K562 (cell line): ENCODE measurements around the gene SYT13. TPM values are rescaled to one million over a fixed set of nuclear protein-coding genes. Genes with fewer than 3 reads are reported as not detected.
A peak's percentile ranks its signal among the peaks of the same experiment; 100 is the strongest.

Experiments used
- ATAC-seq: fragments of 200-7000 bp; cut with Tn5 transposase; 3 replicates; pipeline ENCODE4 v1.9.1; 2020; ENCODE audit warnings: moderate library complexity
- BruUV-seq: library from RNA; stranded (reverse); fragments of 400-500 nt; replicated peaks from 2 replicates; lab custom pipeline; 2021; lab: Mats Ljungman, UMichigan
- CTCF ChIA-PET: fragments of 300-600 bp; formaldehyde crosslinking; extraction: SDS; loops from one replicate; lab custom pipeline; 2021; ENCODE audit warnings: low intra/inter-chr PET ratio; lab: Yijun Ruan, JAX
- POLR2A ChIA-PET: fragments of 300-600, 350-650 bp; sonication (Branson Sonifier 250); formaldehyde crosslinking; extraction: SDS; loops from one replicate; lab custom pipeline; 2021; ENCODE audit warnings: antibody characterized with exemption, inconsistent platforms; lab: Yijun Ruan, JAX
- DNase-seq, 4 experiments: peaks; one replicate each; pipeline versions ENCODE4 v3.0.0 to v3.0.0-alpha.2; 2011 to 2018; ENCODE audit warnings: low spot score in 3 of 4, mixed read lengths in 3 of 4; ENCODE audit errors: extremely low read depth in 1 of 4
- FAIRE-seq: peaks from 2 replicates; lab custom pipeline; 2011; peaks lifted over from hg19 to GRCh38; lab: Jason Lieb, UNC
- H2AFZ ChIP-seq: 2 replicates; pipeline ENCODE4 v1.6.0; 2011; ENCODE audit warnings: low read depth, low read length, control low read depth, inconsistent platforms
- H3K27ac ChIP-seq: fragments of 200-600 bp; 3 replicates; pipeline ENCODE4 v1.8.0; 2011; ENCODE audit warnings: low read depth, mild to moderate bottlenecking, control low read depth, inconsistent platforms, low read length, moderate library complexity, mixed read lengths; ENCODE audit errors: extremely low read depth
- H3K27me3 ChIP-seq, 2 experiments: fragments of 300-600 bp in 1 of 2; 2 replicates in 1 of 2; 3 replicates in 1 of 2; pipeline versions ENCODE4 v1.6.0 to v1.8.0; 2011; ENCODE audit warnings: inconsistent platforms in 2 of 2, low read length in 2 of 2, mild to moderate bottlenecking in 1 of 2, mixed read lengths in 1 of 2, moderate library complexity in 1 of 2; ENCODE audit not compliant: control insufficient read depth in 2 of 2, insufficient read depth in 2 of 2
- H3K36me3 ChIP-seq: fragments of 300-600 bp; 3 replicates; pipeline ENCODE4 v1.8.0; 2011; ENCODE audit warnings: mild to moderate bottlenecking, low read length, inconsistent platforms; ENCODE audit not compliant: control insufficient read depth, insufficient read depth
- H3K4me1 ChIP-seq, 2 experiments: fragments of 200-600 bp in 1 of 2; replicated peaks in 1 of 2; 2 replicates in 1 of 2; 3 replicates in 1 of 2; pipeline versions ENCODE4 v1.5.1 to v1.8.0; 2011; ENCODE audit warnings: inconsistent platforms in 2 of 2, low read length in 2 of 2, mild to moderate bottlenecking in 1 of 2, mixed read lengths in 1 of 2, moderate library complexity in 1 of 2; ENCODE audit not compliant: control insufficient read depth in 2 of 2, insufficient read depth in 2 of 2
- H3K4me2 ChIP-seq: 2 replicates; pipeline ENCODE4 v1.6.1; 2011; ENCODE audit warnings: low read length, control low read depth, inconsistent platforms, mixed read lengths; ENCODE audit not compliant: insufficient read depth
- H3K4me3 ChIP-seq: fragments of 200-600 bp; sonication (generic), shearing (Covaris generic); 2 replicates; pipeline ENCODE4 v1.5.1; 2016; ENCODE audit warnings: control low read depth, inconsistent platforms
- H3K79me2 ChIP-seq: fragments of 200-600 bp; 3 replicates; pipeline ENCODE4 v1.8.0; 2011; ENCODE audit warnings: low read length, inconsistent platforms; ENCODE audit not compliant: control insufficient read depth, insufficient read depth
- H3K9ac ChIP-seq, 2 experiments: 2 replicates each; pipeline versions ENCODE4 v1.6.0 to v1.6.1; 2011; ENCODE audit warnings: low read depth in 2 of 2, low read length in 2 of 2, control low read depth in 1 of 2, inconsistent platforms in 1 of 2, mild to moderate bottlenecking in 1 of 2, mixed read lengths in 1 of 2; ENCODE audit not compliant: insufficient read depth in 1 of 2
- H3K9me1 ChIP-seq: one replicate; pipeline ENCODE4 v1.6.0; 2011; ENCODE audit warnings: inconsistent platforms, mild to moderate bottlenecking, low read length, moderate library complexity; ENCODE audit not compliant: control insufficient read depth, insufficient read depth
- H3K9me3 ChIP-seq: replicated peaks from 2 replicates; pipeline ENCODE4 v1.5.1; 2011; ENCODE audit warnings: low read depth, low read length, inconsistent platforms; ENCODE audit not compliant: control insufficient read depth, insufficient read depth
- H4K20me1 ChIP-seq: replicated peaks from 2 replicates; pipeline ENCODE4 v1.6.1; 2011; ENCODE audit warnings: low read length, inconsistent platforms, mixed read lengths; ENCODE audit not compliant: control insufficient read depth, insufficient read depth
- WGBS: fragments of 100-300 bp; shearing (Covaris generic); methylation state at CpG from one replicate; pipeline ENCODE4 v1.1.6; 2016; ENCODE audit warnings: low coverage, mixed read lengths; ENCODE audit not compliant: insufficient coverage; ENCODE audit errors: missing lambda C conversion rate; 5-methylcytosine and 5-hydroxymethylcytosine counted together
- in situ Hi-C: fragments of 300-500 bp; cut with MboI; formaldehyde crosslinking; loops from 4 replicates; pipeline ENCODE4 v1.15.0; 2018; ENCODE audit warnings: inconsistent platforms, mixed read lengths
- intact Hi-C: fragments of 100-400 bp; cut with micrococcal nuclease; formaldehyde crosslinking; loops from 2 replicates; pipeline ENCODE4 v1.14.2; 2022
- polyA plus RNA-seq, 8 experiments: library from polyadenylated mRNA; depleted of rRNA in 4 of 8; stranded (reverse) in 5 of 8; unstranded in 3 of 8; fragments of >200 nt; fragmentation: Nextera tagmentation in 2 of 8; fragmentation: Illumina TruSeq in 1 of 8; extraction: Ambion mirVana in 2 of 8; extraction: Trizol in 1 of 8; gene quantifications; 2 replicates each; pipeline versions ENCODE4 v1.2.1 to v1.2.3, GENCODE V29; 2011 to 2014; ENCODE audit warnings: inconsistent platforms in 1 of 8, missing spikeins in 1 of 8
- total RNA-seq, 7 experiments: library from RNA; depleted of rRNA in 6 of 7; stranded (reverse); fragments of >200 nt in 6 of 7; fragmentation: Illumina TruSeq in 2 of 7; extraction: Trizol in 2 of 7; gene quantifications; 2 replicates each; pipeline versions ENCODE4 v1.2.1 to v1.2.3, GENCODE V29; 2011 to 2021; ENCODE audit warnings: low replicate concordance in 1 of 7
- TF ChIP-seq, protein P1 (sequence below), 3 experiments: IDR thresholded peaks in 2 of 3; conservative IDR thresholded peaks in 1 of 3; 2 replicates each; pipeline ENCODE4 v1.5.1; 2011 to 2012; ENCODE audit warnings: low read length in 3 of 3, mild to moderate bottlenecking in 3 of 3, control low read depth in 2 of 3, improper control_type of control experiment in 1 of 3, inconsistent platforms in 1 of 3, low read depth in 1 of 3, mixed read lengths in 1 of 3, moderate library complexity in 1 of 3; ENCODE audit not compliant: insufficient read depth in 2 of 3
- TF ChIP-seq, protein P2 (sequence below), 2 experiments: fragments of 450-650 bp in 1 of 2; IDR thresholded peaks; 2 replicates each; pipeline ENCODE4 v1.6.1; 2011 to 2017; ENCODE audit warnings: low read depth in 2 of 2, antibody characterized with exemption in 1 of 2, borderline replicate concordance in 1 of 2, low read length in 1 of 2, mild to moderate bottlenecking in 1 of 2, mixed read lengths in 1 of 2; ENCODE audit not compliant: control insufficient read depth in 1 of 2

Gene SYT13
- total and polyA plus RNA-seq, 9 of the 15 experiments (the other 6 are each of a cell fraction or from before 2014, with no cell fraction given): under 0.01 to 0.13 (median 0.08) TPM; not detected in 2

DNA sequence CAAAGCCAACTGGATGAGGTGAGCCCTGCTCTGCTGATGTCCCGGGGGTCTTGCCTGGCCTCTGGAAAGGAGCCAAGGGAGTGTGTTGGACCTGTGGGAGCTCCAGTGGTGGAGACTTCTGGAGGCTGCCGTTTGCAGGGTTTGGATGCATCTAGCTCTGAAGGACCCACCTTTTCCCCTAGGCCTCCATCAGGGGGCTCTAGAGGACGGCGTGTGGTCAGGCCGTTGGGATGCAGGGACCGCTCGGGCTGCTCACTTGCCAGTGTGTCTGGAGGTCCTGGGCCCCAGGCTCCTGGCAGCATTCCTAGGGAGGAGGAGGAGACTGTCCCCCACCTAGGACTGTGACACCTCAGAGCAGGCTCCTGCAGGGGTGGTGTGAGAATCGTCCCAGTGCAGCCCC, 81.4 kb downstream of the SYT13 start:
- TF ChIP-seq, protein P1, sequence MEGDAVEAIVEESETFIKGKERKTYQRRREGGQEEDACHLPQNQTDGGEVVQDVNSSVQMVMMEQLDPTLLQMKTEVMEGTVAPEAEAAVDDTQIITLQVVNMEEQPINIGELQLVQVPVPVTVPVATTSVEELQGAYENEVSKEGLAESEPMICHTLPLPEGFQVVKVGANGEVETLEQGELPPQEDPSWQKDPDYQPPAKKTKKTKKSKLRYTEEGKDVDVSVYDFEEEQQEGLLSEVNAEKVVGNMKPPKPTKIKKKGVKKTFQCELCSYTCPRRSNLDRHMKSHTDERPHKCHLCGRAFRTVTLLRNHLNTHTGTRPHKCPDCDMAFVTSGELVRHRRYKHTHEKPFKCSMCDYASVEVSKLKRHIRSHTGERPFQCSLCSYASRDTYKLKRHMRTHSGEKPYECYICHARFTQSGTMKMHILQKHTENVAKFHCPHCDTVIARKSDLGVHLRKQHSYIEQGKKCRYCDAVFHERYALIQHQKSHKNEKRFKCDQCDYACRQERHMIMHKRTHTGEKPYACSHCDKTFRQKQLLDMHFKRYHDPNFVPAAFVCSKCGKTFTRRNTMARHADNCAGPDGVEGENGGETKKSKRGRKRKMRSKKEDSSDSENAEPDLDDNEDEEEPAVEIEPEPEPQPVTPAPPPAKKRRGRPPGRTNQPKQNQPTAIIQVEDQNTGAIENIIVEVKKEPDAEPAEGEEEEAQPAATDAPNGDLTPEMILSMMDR (IDR thresholded peaks at IDR 0.05 in 2 of 3, conservative IDR thresholded peaks at IDR 0.05 in 1 of 3; ENCODE audit: insufficient read depth in 2 of 3, low read depth in 1 of 3, low read length in 3 of 3): peak; percentile 26 to 33 (median 32); a peak in 2 of 6 replicates
- TF ChIP-seq, protein P2, sequence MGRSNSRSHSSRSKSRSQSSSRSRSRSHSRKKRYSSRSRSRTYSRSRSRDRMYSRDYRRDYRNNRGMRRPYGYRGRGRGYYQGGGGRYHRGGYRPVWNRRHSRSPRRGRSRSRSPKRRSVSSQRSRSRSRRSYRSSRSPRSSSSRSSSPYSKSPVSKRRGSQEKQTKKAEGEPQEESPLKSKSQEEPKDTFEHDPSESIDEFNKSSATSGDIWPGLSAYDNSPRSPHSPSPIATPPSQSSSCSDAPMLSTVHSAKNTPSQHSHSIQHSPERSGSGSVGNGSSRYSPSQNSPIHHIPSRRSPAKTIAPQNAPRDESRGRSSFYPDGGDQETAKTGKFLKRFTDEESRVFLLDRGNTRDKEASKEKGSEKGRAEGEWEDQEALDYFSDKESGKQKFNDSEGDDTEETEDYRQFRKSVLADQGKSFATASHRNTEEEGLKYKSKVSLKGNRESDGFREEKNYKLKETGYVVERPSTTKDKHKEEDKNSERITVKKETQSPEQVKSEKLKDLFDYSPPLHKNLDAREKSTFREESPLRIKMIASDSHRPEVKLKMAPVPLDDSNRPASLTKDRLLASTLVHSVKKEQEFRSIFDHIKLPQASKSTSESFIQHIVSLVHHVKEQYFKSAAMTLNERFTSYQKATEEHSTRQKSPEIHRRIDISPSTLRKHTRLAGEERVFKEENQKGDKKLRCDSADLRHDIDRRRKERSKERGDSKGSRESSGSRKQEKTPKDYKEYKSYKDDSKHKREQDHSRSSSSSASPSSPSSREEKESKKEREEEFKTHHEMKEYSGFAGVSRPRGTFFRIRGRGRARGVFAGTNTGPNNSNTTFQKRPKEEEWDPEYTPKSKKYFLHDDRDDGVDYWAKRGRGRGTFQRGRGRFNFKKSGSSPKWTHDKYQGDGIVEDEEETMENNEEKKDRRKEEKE (IDR thresholded peaks at IDR 0.05; ENCODE audit: borderline replicate concordance in 1 of 2, control insufficient read depth in 1 of 2, low read depth in 2 of 2, low read length in 1 of 2): no peak
- H4K20me1 ChIP-seq: 0 out of 2 replicates have a peak, but pooled peaks cover 7% of the 10 kb centered on the region
- in situ Hi-C loops: no loop called here
- ChIA-PET CTCF (no interaction called here), POLR2A (no interaction called here)
- DNase-seq (peak in 3 of 4 experiments; percentile 13 to 38 (median 23)), FAIRE-seq (no peak), ATAC-seq (peak; percentile 83)
- H3K4me1 ChIP-seq: no peaks in the 10 kb centered on the region
- H3K4me2 ChIP-seq: no peak overlapping the region
- H3K36me3 ChIP-seq: no peaks in the 10 kb centered on the region
- H2AFZ ChIP-seq: no peak overlapping the region
- peaks cover 5 to 25% of the 10 kb centered on the region in 2 experiments; a peak in 4 of 5 replicates for H3K27me3 ChIP-seq
- no peaks in the 10 kb centered on the region for H3K79me2 ChIP-seq
- H3K4me3 ChIP-seq: no peak overlapping the region
- no peak overlapping the region for H3K27ac ChIP-seq
- H3K9me1 ChIP-seq: no peaks in the 10 kb centered on the region
- BruUV-seq: no TSS peak
- H3K9me3 ChIP-seq: no peaks in the 10 kb centered on the region
- WGBS: 0% methylated on average over 8 of the region's 8 CpGs
- H3K9ac ChIP-seq: no peak overlapping the region
- intact Hi-C loops: no loop called here
